ENCODE data around the gene VPS33B. TPM values are rescaled to one million over a fixed set of nuclear protein-coding genes. Genes with fewer than 3 reads are reported as not detected.

Gene VPS33B
- total and polyA plus RNA-seq, 2 of the 8 experiments (the other 6 are each of a cell fraction or from before 2014, with no cell fraction given) = 11.8 to 17.3 TPM

DNA sequence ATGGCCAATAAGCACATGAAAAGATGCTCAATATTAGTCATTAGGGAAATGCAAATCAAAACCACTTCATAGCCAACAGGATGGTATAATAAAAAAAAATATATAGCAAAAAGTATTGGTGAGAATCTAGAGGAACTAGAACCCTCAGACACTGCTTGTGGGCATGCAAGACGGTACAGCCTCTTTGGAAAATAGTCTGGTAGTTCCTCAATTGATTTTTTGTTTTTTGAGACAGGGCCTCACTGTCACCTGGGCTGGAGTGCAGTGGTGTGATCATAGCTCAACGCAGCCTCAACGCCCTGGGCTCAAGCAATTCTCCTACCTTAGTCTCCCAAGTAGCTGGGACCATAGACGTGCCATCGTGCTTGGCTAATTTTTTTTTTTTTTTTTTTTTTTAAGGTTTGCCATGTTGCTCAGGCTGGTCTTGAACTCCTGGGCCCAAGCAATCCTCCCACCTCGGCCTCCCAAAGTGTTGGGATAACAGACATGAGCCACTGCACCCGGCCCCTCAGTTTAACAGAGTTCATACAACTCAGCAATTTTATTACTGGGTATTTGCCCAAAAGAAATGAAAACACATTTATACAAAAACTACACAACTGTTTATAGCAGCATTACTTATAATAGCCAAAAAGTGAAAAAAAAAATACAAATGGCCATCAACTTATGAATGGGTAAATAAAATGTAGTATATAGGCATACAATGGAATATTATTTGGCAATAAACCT lies 33.2 kb downstream of the VPS33B start (continued):
- TF ChIP-seq, protein P1, sequence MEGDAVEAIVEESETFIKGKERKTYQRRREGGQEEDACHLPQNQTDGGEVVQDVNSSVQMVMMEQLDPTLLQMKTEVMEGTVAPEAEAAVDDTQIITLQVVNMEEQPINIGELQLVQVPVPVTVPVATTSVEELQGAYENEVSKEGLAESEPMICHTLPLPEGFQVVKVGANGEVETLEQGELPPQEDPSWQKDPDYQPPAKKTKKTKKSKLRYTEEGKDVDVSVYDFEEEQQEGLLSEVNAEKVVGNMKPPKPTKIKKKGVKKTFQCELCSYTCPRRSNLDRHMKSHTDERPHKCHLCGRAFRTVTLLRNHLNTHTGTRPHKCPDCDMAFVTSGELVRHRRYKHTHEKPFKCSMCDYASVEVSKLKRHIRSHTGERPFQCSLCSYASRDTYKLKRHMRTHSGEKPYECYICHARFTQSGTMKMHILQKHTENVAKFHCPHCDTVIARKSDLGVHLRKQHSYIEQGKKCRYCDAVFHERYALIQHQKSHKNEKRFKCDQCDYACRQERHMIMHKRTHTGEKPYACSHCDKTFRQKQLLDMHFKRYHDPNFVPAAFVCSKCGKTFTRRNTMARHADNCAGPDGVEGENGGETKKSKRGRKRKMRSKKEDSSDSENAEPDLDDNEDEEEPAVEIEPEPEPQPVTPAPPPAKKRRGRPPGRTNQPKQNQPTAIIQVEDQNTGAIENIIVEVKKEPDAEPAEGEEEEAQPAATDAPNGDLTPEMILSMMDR (IDR thresholded peaks at IDR 0.05; ENCODE audit: control extremely low read depth in 1 of 3, insufficient read depth in 1 of 3, low read depth in 1 of 3, low read length in 3 of 3) = no peak
- TF ChIP-seq JUN (IDR thresholded peaks at IDR 0.05; ENCODE audit: low read depth, low read length) (no peak), CEBPB (IDR thresholded peaks at IDR 0.05; ENCODE audit: low read depth, low read length) (no peak), KDM5A (IDR thresholded peaks at IDR 0.05; ENCODE audit: low read length) (no peak), RAD21 (IDR thresholded peaks at IDR 0.05 in 1 of 2, conservative IDR thresholded peaks at IDR 0.05 in 1 of 2; ENCODE audit: low read depth in 2 of 2, low read length in 2 of 2) (no peak), POLR2A (IDR thresholded peaks at IDR 0.05; ENCODE audit: control extremely low read depth in 1 of 2, low read depth in 2 of 2, low read length in 2 of 2) (no peak)

All from H1 (cell line).